IPS DF 4.7 (cell line): ENCODE measurements around the gene DCAF4.

ENCODE experiments used
- DNase-seq: peaks from one replicate; pipeline ENCODE4 v3.0.0-alpha.2; 2013; ENCODE audit warnings: low spot score; ENCODE audit errors: extremely low read depth

Gene DCAF4

GRCh38 chr14:72926292-72927028, at the start of gene DCAF4:
Gene DCAF4, plus strand, starts transcription at chr14:72926464. Its CDS starts 11,515 bp downstream, at chr14:72937979.
- DNase-seq, result peak; percentile 92

- no peak for DNase-seq
These were observed 49.6 kb upstream of the DCAF4 start for GRCh38 chr14:72876710-72877063.

- no peak for DNase-seq
These were observed 47.5 kb upstream of the DCAF4 start for GRCh38 chr14:72878746-72879145.

GRCh38 chr14:72879431-72879830, 46.8 kb upstream of the DCAF4 start:
- no peak for DNase-seq

GRCh38 chr14:72880164-72880563, 46.1 kb upstream of the DCAF4 start:
- DNase-seq, result no peak

- no peak for DNase-seq
These were observed 45.4 kb upstream of the DCAF4 start for GRCh38 chr14:72880820-72881219.

- DNase-seq, result no peak
These were observed 44.7 kb upstream of the DCAF4 start for GRCh38 chr14:72881543-72881942.

GRCh38 chr14:72882047-72882446, 44.2 kb upstream of the DCAF4 start:
- no peak for DNase-seq

GRCh38 chr14:72882463-72882862, 43.8 kb upstream of the DCAF4 start:
- no peak for DNase-seq

- DNase-seq, result no peak
These were observed 43.2 kb upstream of the DCAF4 start for GRCh38 chr14:72883109-72883508.

- no peak for DNase-seq
These were observed 42.3 kb upstream of the DCAF4 start for GRCh38 chr14:72883961-72884360.

- DNase-seq, result no peak
These were observed 41.9 kb upstream of the DCAF4 start for GRCh38 chr14:72884386-72884785.

GRCh38 chr14:72887514-72887913, 38.8 kb upstream of the DCAF4 start:
- DNase-seq, result no peak

- DNase-seq, result no peak
These were observed 38.1 kb upstream of the DCAF4 start for GRCh38 chr14:72888192-72888591.

- no peak for DNase-seq
These were observed 37.5 kb upstream of the DCAF4 start for GRCh38 chr14:72888636-72889201.

GRCh38 chr14:72889366-72889765, 36.9 kb upstream of the DCAF4 start:
- no peak for DNase-seq

- no peak for DNase-seq
These were observed 34.6 kb upstream of the DCAF4 start for GRCh38 chr14:72891666-72892102.

- no peak for DNase-seq
These were observed 34.0 kb upstream of the DCAF4 start for GRCh38 chr14:72892103-72892878.

GRCh38 chr14:72892879-72893635, 33.2 kb upstream of the DCAF4 start:
- DNase-seq, result no peak

- peak; percentile 90 for DNase-seq
These were observed 32.5 kb upstream of the DCAF4 start, which contains the start of gene DPF3 for GRCh38 chr14:72893636-72894322. Gene DPF3, minus strand, starts transcription at chr14:72894101. Its CDS starts 13 bp downstream, at chr14:72894088.

- no peak for DNase-seq
These were observed 32.0 kb upstream of the DCAF4 start for GRCh38 chr14:72894323-72894622.
